COLO668 (cell line): ENCODE data around the gene B3GALNT2.

Source experiments
- DNase-seq: peaks from one replicate; lab custom pipeline; 2025; ENCODE audit not compliant: unreplicated experiment; lab: John Stamatoyannopoulos, UW

Gene B3GALNT2

DNA sequence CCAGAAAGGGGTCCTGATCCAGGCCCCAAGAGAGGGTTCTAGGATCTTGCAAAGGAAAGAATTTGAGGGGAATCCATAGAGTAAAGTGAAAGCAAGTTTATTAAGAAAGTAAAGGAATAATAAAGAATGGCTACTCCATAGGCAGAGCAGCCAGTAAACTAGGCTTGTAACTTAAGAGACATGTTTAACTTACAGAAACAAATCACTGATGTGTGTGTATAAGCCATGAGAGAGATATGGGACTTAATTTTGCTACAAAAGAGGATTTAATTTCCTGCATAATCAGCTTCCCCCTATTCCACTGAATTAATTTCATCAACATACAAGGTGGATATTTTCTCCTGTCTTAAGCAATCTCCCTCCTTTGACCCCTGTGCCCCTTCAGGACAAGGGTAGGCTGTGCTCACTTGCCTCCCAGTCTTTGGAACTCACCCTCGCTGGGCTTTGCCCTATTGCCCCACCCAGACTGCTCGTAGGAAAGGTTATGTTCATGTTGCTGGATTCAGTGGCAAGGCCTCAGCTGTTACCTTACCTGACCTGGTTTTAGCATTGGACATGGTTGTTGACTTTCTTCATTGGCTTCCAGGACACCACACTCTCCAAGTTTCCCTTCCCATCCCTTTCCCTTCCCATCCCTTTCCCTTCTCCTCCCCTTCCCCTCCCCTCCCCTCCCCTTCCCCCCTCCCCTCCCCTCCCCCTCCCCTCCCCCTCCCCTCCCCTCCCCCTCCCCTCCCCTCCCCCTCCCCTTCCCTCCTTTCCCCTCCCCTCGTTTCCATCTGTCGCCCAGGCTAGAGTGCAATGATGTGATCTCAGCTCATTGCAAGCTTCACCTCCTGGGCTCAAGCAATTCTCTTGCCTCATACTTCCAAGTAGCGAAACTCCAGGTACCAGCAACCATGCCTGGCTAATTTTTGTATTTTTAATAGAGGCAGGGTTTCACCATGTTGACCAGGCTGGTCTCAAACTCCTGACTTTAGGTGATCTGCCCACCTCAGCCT lies 92.5 kb downstream of the B3GALNT2 start:
- no peak for DNase-seq

- no peak for DNase-seq
Measured at GRCh38 chr1:235410467-235410866, 93.8 kb downstream of the B3GALNT2 start.

GRCh38 chr1:235409042-235409820 lies 95.0 kb downstream of the B3GALNT2 start:
- DNase-seq, result no peak

DNA sequence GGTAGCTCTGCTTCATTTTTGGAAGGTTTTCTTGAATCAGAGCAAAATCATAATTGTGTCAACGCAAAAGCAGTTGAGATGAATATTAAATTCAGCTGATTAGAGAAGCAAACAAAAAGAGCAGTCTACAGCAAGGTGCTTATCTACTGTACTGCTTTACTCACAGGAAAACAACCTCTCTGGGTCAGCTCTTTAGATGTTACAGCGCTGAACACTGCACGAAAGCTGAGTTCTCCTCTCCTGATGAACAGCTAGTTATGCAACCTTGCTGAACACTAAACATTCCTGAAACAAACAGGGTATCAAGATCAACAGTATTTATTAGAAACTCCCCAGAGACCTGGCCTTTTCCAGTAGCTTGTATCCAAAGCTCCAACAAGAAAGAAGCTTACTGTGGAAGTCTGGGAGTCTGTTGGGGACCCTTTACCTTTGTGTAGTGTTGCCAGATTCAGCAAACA lies 95.7 kb downstream of the B3GALNT2 start:
- DNase-seq, result no peak

GRCh38 chr1:235407419-235407818 lies 96.8 kb downstream of the B3GALNT2 start:
- no peak for DNase-seq

DNA sequence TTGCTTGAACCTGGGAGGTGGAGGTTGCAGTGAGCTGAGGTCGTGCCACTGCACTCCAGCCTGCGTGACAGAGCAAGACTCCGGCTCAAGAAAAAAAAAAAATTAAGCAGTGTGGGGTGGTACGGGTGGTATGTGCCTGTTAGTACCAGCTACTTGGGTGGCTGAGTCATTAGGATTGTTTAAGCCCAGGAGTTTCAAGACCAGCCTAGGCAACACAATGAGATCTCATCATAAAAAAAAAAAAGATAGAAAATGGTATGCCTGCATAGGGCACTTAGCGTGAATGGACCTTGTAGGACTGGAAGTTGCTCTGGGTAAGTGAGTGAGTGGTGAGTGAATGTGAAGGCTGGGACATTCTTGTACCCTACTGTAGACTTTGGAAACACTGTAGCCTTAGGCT lies 100.1 kb downstream of the B3GALNT2 start:
- DNase-seq, result no peak

- DNase-seq, result no peak
Measured at GRCh38 chr1:235403593-235403992, 100.7 kb downstream of the B3GALNT2 start.

DNA sequence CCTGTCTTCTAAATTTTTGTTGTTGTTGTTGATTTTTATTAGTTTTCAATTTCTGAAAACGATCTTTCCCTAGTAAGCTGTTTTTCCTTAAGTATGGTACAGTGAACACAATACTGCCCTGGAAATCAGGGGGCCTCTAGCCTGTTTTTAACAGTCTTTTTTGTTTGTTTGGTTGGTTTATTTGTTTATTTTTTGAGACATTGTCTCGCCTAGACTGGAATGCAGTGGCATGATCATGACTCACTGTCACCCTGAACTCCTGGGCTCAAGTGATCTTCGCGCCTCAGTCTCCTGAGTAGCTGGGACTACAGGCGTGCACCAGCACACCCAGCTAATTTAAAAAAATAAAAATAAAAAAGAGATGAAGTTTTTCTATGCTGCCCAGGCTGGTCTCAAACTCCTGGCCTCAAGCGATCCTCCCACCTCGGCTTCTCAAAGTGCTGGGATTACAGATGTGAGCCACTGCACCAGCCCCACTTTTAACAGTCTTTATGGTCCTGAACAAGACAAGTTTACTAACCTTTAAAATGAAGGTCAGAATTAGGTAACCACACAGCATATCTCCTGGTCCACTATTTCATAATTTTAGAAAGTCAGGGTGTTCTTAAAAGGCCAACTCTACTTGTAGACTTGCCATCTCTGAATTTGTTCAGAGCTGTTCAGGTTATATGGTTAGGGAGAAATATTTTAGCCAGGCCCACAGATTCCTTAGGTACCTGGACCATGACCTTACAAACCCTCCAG lies 101.6 kb downstream of the B3GALNT2 start:
- no peak for DNase-seq

DNA sequence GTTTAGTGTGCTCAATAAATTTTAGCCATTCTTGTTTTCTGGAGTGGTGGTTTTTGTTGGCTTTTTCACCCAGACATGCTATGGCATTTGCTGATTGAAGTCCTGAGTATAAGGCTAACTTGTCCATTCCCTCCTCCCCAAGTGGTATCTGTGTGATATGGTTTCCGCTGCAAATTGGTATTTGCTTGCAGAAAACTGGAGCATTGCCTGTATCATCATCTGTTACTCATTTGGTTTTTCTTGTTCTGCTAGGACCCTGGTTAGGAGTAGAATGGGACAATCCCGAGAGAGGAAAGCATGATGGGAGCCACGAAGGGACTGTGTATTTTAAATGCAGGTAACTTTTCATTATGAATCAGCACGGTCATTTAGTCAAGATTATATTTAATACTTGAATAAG lies 103.0 kb downstream of the B3GALNT2 start:
- DNase-seq, result no peak
